GM21390 (cell line): ENCODE measurements around the gene MFSD2B.
"Not testable (repeated sequence)": the region's sequence is repeated elsewhere in the genome, so short reads cannot be mapped to it uniquely, and the experiment has no call there.

Experiments
- ATAC-seq: cut with Tn5 transposase; IDR thresholded peaks from one replicate; pipeline ENCODE4 v1.9.1; 2021; ENCODE audit not compliant: unreplicated experiment

Gene MFSD2B

GRCh38 chr2:24018241-24018640, 8.4 kb downstream of the MFSD2B start:
- ATAC-seq = no peak

GRCh38 chr2:24019729-24020128, 9.8 kb downstream of the MFSD2B start:
- no peak for ATAC-seq

- no peak for ATAC-seq
These were observed 10.4 kb downstream of the MFSD2B start for GRCh38 chr2:24020244-24020643.

GRCh38 chr2:24021122-24021998, 11.5 kb downstream of the MFSD2B start:
- no peak for ATAC-seq

- ATAC-seq = no peak
These were observed 12.6 kb downstream of the MFSD2B start for GRCh38 chr2:24022324-24022974.

GRCh38 chr2:24022975-24023575, 13.2 kb downstream of the MFSD2B start:
- ATAC-seq = no peak

GRCh38 chr2:24024018-24024417, 14.1 kb downstream of the MFSD2B start:
- ATAC-seq = no peak

- no peak for ATAC-seq
These were observed 15.2 kb downstream of the MFSD2B start for GRCh38 chr2:24024996-24025663.

- ATAC-seq = no peak
These were observed 16.3 kb downstream of the MFSD2B start for GRCh38 chr2:24026233-24026632.

- no peak for ATAC-seq
These were observed 29.1 kb downstream of the MFSD2B start for GRCh38 chr2:24038786-24039499.

- no peak for ATAC-seq
These were observed 30.6 kb downstream of the MFSD2B start for GRCh38 chr2:24040511-24040910.

- ATAC-seq = not testable (repeated sequence)
These were observed 33.2 kb downstream of the MFSD2B start for GRCh38 chr2:24043133-24043532.

GRCh38 chr2:24045511-24046508, 35.9 kb downstream of the MFSD2B start:
- ATAC-seq = no peak

- ATAC-seq = no peak
These were observed 36.7 kb downstream of the MFSD2B start for GRCh38 chr2:24046599-24046929.

- ATAC-seq = peak; percentile 99
These were observed 37.2 kb downstream of the MFSD2B start, which contains the start of gene WDCP for GRCh38 chr2:24046930-24047702. TSS of gene WDCP (minus strand) at chr2:24047391. CDS start at chr2:24039494, 7,897 bp downstream.

- ATAC-seq = no peak
These were observed 37.8 kb downstream of the MFSD2B start for GRCh38 chr2:24047703-24048033.

- ATAC-seq = no peak
These were observed 39.0 kb downstream of the MFSD2B start for GRCh38 chr2:24048769-24049484.

GRCh38 chr2:24049485-24050021, 39.7 kb downstream of the MFSD2B start, which contains the start of gene FKBP1B:
TSS of gene FKBP1B (plus strand) at chr2:24049741. CDS start at chr2:24049850, 109 bp downstream.
- no peak for ATAC-seq
